Hypothalamus (tissue), 51 donors: ENCODE results near the gene DIAPH2.
"Not testable (repeated sequence)": the region's sequence is repeated elsewhere in the genome, so short reads cannot be mapped to it uniquely, and the experiment has no call there.

ENCODE experiments used
- DNase-seq, 51 donors: peaks; one replicate each; lab custom pipeline; 2025; lab: John Stamatoyannopoulos, UW

Gene DIAPH2

DNA sequence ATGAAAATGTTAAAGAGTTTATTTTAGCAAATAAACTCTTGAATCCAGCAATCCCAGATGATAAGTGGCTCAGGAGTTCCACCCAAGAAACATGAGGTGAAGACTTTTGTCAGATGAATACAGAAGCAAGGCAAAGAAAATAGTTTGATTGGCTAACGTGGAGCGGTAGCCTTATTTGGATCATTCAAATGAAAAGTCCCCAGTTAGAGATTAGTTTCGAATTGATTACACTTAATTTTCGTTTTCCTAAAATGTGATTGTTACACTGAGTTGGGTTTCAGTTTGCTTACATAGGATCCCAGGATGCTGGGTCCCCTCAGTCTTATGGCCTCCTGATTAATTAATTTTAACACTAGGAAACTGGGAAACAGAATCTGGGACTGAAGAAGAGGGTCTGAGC is 122.7 kb downstream of the DIAPH2 start:
- DNase-seq: no peak

DNA sequence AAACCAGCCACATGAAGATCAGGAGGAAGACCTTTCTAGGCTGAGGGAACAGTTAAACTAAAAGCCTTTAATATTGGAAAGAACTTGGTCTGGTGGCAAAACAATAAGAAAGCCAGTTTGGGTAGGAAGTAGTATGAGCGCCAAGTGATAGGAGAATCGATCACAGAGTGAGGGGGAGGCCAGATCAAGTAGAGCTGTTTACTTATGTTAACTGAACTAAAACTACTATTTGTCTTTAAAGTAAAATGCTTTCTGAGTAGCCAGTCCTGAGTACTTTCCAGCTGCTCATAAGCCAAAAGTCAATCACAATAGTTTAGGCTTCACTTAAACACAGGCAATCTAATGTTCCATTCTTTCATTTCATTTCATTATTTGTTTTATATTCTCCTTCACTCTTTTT is 136.3 kb downstream of the DIAPH2 start:
- DNase-seq: no peak

DNA sequence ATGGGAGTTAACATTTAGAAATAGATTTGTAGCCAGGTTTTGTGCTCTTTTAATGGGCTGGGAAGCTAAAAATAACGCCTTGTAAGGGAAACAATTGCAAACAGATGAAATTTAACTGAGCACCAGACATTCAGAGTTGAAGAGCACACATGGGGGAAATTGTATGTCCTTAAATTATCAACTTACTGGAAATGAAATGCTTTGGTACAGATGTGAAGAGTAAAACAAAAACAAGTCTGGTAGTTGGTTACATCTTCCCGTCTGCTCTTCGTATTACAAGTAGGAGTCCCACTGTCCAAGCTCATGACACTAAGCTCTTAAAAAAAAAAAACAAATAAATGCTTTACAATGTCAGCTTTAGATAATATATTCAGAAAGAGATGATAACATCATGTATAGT is 139.5 kb downstream of the DIAPH2 start:
- DNase-seq: no peak

DNA sequence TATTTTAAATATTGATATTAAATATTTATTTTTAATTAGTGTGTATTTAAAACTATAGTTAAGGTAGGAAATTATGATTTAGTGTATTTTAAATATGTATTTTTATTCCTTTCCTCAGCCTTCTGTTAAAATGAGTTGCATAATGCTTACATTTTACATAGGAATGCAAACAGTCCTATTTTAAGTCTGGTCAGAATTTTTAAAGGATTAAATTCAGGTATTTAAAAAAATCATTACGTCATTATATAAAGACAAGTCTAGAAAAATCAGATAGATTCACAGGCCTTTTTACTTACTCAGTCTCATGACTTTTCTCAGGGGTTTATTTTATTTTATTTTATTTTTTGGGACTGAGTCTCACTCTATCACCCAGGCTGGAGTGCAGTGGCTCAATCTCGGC is 148.7 kb downstream of the DIAPH2 start:
- no peak for DNase-seq

DNA sequence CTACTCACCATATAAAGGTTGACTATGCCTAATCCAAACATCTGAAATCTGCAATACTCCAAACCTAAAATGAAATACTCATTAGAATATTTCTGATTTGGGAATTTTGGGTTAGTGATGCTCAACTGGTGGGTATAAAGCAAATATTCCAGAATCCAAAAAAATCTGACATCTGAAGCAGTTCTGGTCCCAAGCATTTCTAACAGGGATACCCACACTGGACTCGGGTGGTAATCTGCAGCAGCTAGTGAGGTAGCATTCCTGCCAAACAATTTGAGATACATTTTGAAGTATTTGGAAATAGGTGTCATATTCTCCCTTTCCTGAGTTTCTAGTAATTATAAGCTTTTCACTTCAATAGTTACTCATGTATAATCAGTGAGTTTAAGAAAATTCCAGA is 149.5 kb downstream of the DIAPH2 start:
- no peak for DNase-seq

DNA sequence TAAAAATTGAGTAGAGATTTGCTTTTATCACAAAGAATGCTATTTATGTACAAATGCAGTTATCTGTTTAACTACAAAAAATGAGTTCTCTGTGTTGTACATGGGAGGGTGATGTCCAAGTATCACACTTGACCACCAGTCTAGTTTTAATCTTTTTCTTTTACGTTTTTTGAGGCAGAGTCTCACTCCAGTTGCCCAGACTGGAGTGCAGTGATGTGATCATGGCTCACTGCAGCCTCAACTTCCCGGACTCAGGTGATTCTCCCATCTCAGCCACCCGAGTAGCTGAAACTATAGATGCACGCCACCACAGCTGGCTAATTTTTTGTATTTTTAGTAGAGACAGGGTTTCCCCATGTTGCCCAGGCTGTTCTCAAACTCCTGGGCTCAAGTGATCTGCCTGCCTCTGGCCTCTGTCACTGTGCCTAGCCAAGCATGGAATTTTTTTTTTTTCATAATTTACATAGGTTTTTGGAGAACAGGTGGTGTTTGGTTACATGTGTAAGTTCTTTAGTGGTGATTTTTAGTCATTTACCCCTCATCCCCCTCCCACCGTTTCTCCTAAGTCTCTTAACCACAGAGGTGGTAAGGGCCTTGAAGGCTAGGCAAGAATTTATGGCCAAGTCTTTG is 151.1 kb downstream of the DIAPH2 start:
- DNase-seq: no peak

DNA sequence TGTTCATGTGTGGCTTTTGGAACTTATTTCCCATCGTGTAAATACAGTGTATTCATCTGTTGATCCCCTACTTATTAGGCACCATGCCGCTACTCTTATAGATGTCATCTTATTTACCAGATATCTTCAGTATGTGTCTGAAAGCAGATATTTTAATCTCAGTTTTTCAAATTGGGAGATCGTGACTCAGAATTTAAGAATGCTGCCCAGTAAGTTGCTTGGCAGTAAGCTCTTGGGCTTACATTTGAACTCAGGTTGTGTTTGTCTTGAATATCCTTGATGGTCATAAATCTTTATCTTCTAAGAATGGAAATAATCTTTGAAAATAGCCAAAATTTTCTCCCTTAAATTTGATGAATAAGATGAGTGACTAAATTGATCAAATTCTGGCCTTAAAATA is 153.2 kb downstream of the DIAPH2 start:
- DNase-seq: no peak

DNA sequence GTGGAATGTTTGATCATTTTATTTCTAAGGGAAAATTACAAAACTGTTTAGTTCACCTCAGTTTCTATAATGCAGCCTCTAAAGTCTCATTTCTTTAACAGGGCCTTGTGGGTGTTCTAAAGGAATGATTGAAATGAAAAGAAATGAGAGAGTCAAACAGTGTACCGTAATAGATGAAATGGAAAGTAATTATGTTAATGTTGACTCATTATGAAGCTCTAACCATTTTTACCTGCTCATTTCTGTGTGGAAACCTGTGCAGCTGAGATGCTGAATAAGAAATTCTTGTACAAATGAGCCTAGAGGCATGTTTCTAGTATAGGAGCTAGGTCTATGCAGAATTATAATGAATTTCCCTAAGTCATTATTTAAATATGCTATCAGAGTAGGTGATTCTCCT is 153.9 kb downstream of the DIAPH2 start:
- DNase-seq: no peak

DNA sequence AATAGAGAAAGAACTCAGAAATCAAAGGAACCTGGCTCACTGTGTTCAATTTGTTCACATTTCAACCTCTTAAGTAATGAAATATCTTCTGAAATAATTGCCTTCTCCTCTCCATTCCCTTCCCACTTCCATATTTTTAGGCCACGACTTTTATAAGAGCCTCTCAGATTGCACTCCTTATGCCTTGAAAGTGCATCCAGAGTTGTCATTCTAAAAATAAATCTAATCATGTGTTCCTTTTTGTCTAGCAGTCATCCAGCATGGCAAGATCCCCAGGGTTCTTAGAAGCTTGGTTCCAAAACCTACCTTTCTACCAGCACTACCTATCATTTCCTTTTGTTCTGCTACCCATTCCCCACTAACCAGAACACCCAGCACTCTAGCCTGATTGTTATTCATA is 156.7 kb downstream of the DIAPH2 start:
- DNase-seq: no peak

DNA sequence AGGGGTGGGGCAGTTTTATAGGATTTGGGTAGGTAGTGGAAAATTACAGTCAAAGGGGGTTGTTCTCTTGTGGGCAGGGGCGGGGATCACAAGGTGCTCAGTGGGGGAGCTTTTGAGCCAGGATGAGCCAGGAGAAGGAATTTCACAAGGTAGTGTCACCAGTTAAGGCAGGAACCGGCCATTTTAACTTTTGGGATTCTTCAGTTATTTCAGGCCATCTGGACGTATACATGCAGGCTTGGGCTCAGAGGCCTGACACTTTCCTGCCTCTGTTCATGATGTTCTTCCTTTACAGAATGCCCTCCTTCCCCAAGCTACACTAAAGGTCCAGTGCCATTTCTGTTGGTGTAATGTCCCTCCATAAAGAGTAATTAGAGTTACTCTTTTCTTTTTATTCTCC is 157.2 kb downstream of the DIAPH2 start:
- not testable (repeated sequence) for DNase-seq

DNA sequence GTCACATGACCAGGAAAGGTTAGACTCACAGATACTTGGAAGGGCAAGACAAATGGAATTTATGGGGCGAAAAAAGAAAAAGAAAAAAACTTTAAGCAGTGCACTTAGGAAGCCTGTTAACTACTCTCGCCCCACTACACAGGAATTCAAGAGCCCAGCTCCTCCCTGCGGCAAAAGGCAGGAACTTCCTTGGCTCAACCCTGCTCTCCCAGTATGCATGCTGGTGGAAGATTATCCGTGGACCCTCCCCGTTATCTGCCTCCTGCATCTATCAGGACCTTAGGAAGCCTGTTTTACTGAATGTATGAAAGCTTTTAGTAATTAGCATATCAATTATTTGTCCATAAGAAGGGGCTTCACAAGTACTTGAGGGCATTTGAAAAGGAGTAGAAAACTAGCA is 158.9 kb downstream of the DIAPH2 start:
- DNase-seq: no peak

DNA sequence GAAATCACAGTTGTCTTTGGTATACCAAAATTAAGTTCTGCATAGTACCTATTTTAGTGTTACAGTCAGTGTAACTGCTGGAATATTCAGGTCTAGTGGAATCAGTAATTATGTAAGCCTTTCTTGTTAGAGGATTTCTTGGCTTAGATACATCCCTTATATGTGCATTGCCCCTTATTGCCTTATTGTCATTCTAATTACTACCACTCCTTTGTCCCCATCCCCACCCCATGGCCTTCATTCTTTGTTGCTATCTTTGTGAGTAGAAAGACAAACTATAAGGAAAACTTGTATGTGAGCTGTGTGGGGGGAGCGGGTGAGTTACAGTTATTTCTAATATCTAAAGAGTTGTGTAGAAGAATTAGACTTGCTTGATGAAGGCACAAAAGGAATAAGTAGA is 162.2 kb downstream of the DIAPH2 start:
- DNase-seq: no peak

DNA sequence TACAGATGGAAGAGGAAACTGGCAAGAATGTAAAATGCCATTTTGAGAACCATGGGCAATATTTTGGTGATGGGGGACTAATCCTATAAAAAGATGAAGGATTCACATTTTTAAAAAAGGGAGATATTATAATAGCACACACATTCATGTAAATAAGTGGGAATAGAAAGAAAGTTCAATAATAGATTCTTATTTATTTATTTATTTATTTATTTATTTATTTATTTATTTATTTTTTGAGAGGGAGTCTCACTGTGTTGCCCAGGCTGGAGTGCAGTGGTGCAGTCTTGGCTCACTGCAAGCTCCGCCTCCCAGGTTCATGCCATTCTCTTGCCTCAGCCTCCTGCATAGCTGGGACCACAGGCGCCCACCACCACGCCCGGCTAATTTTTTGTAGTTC is 174.8 kb downstream of the DIAPH2 start:
- not testable (repeated sequence) for DNase-seq

DNA sequence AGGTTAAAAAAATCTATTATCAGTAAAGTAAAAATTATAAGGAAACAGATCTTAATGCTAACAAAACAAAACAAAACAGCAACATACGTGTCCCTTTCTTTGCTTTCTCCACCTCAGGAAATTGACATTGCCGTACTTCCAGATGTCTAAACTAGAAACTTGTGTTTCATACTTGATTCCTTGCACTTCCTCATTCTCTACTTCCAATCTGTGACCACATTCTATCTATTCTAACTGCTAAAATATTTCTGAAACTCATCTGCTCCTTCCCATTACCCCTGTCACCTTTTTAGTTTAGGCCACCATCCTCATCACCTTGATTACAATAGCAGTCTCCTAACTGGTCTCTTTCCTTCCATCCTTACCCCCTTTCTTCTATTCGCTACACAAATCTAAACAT is 176.6 kb downstream of the DIAPH2 start:
- no peak for DNase-seq

DNA sequence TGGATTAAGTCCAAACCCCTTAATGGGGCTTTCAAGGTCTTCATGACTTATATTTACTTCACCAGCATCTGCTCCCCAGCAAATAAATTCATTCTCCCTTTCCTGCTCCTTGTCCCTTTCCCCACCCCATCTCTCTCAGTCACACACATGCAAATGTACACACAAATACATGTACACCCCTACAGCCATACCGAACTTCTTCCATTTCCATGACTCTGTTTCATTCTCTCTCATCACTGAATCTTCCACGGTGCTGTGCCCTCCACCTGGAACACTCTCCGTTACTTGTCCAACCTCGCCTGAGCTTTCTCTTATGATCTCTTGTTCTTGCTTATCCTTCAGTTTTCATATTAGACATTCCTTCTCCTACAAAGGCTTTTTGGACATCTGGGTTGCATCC is 177.0 kb downstream of the DIAPH2 start:
- DNase-seq: no peak

DNA sequence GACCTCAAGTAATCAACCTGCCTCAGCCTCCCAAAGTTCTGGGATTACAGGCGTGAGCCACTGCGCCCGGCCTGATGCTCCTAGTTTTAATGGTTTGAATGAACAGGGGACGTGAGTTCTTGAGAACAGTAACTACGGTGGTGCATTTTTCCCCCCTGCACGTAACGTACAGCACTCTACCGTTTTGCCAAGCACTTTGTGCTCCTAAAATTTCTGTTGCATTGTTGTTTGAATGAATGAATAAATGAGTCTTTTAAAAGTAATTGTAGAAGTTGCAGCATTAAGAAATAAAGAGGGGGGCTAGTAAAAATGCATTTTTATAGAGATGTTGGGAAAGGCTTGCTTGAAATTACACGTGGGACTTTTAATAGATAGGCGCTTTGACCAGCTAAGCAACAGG is 199.0 kb downstream of the DIAPH2 start, which contains the start of gene RPA4:
Gene RPA4 (plus strand): TSS at position 301 of the 400 bp plus-strand sequence. CDS start 403 bp downstream, outside the sequence.
- no peak for DNase-seq

DNA sequence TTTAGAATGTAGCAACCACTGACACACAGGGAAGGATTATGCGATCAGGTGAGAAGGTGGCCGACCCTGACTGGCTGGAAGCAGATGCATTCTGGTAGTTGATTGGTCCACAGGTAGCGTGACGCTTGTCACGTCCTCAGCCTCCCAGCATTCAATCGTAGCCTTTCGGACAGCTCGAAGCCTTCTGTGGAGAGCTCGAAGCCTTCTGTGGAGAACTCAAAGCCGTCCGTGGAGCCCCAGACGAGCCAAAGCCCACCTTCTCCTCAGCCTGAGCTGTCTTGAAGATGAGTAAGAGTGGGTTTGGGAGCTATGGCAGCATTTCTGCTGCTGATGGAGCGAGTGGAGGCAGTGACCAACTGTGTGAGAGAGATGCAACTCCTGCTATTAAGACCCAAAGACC is 199.4 kb downstream of the DIAPH2 start:
- no peak for DNase-seq

DNA sequence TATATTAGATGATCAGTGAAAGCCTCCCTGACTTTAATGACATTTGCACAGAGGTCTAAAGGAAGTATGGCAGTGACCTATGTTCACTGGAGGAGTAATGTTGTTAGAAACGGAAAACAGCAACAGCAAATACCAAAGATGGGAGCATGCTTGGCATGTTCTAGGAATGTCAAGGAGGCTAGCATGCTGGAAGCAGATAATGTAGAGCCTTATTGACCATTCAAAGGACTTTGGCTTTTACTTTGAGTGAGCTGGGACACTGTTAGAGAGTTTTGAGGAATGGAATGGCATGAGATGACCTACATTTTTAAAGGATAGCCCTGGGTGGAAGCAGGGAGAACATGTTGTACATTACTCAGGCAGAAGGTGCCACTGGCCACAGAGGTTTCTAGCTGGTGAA is 205.1 kb downstream of the DIAPH2 start:
- no peak for DNase-seq

DNA sequence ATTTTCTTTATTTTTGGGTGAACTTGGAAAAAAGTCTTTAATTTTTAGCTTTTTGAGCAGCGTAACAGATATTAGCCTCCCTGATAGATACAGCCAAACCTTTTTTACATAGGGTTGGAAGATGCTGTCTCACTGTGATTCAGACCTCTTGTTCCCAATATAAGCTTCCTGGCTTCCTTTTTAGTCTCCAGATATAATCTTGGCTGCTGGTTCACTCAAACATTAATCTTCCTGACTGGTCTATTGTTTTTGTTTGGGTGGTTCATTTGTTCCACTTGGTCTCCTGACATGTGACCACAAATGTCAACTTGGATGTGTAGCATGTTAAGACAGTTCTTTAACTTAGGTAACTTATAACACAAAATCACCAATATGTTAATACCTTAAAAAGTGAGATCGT is 222.1 kb downstream of the DIAPH2 start:
- DNase-seq: no peak

DNA sequence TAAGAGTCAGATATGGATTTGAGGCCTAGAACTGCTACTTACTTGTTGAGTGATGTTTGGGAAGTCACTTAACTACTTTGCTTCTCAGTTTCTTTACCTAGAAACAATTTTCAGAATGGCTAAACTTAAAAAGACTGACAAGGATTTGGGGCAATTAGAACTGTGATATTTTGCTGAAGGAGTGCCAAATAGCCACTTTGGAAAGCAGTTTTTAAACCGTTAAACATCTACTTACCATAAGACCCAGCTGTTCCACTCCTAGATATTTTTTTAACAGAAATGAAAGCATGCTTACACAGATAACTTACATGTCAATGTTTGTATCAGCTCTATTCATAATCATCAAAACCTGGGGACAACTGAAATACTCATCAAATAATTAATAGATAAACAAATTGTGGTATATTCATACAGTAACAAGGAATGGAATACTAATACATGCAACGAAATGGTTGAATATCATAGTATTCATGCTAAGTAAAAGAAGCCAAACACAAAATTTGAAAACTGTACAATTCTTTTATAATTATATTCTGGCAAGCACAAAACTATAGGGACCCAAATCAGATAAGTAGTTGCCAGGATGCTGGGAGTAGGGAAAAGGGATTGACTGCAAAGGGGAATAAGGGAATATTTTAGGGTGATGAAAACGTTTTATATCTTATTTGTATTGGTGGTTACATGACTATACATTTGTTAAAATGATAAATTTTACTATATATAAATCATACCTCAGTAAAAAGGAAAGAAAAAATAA is 223.1 kb downstream of the DIAPH2 start:
- DNase-seq: no peak

DNA sequence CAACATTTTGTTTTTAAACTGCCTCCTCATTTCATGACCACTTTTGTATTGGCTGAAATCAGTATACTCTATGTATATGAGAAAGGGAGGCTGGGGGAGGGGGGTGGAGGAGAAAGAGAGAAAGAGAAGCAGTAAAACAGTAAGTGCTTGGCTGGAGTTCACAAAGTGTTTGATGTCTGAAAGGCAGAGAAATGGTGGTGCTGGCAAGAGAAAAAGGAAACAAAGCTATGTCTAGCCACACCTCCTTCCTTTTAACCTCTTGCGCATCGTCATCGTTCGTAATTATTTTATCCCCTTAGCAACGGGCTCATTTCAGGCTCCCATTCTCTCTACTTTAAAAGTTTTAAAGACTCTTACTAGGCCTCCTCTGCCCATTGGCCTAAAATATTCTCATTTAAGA is 224.6 kb downstream of the DIAPH2 start:
- no peak for DNase-seq

DNA sequence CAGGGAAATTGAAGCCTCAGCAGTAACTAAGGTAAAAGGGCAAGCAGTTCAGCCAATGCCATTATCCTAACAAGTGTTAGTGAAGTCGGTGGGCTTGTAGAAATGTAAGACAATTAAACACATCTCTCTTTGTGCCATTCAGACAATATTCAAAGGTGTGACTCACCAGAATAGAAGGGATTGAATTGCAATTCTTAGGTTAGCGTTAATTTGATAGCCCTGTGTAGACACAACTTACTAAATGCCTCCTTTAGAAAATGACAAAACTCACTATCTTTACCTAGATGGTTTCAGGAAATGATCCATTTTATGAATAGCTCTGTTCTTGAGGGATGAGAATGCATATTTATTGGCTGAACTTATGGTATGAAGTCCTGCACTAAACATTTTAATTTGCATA is 234.2 kb downstream of the DIAPH2 start:
- DNase-seq: no peak

DNA sequence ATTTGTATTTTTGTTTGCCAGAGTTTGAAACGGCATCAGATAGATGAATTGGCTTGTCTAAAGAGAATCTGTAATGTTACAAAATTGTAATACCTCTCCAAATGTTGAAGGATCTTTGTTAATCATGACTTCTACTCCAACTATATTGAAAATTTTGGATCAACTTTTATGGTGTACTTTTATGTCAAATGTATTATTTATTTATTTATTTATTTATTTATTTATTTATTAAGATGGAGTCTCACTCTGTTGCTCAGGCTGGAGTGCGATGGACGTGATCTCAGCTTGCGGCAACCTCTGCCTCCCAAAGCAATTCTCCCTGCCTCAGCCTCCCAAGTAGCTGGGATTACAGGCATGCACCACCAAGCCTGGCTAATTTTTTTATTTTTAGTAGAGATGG is 235.0 kb downstream of the DIAPH2 start:
- no peak for DNase-seq
